NOMO-1 treated with dmso at 0.1 percent for 144 hours (cell line): ENCODE data around the gene PLCB1.

Experiments
- DNase-seq: peaks from one replicate; lab custom pipeline; 2025; ENCODE audit not compliant: unreplicated experiment; lab: John Stamatoyannopoulos, UW

The PLCB1 gene

GRCh38 chr20:8128291-8129060 is 3.6 kb upstream of the PLCB1 start:
- DNase-seq, result no peak

- DNase-seq, result no peak
Observed at GRCh38 chr20:8129211-8129976, 2.7 kb upstream of the PLCB1 start.

GRCh38 chr20:8130840-8131526 is 1.1 kb upstream of the PLCB1 start:
- DNase-seq, result no peak

- DNase-seq, result no peak
Observed at GRCh38 chr20:8132484-8133309, 631 bp downstream of the PLCB1 start.

GRCh38 chr20:8133310-8133768 is 1.3 kb downstream of the PLCB1 start:
- DNase-seq, result no peak

- no peak for DNase-seq
Observed at GRCh38 chr20:8133851-8134451, 1.9 kb downstream of the PLCB1 start.

- DNase-seq, result no peak
Observed at GRCh38 chr20:8139899-8140298, 7.8 kb downstream of the PLCB1 start.

- no peak for DNase-seq
Observed at GRCh38 chr20:8143474-8143873, 11.4 kb downstream of the PLCB1 start.

GRCh38 chr20:8144282-8145245 is 12.5 kb downstream of the PLCB1 start:
- no peak for DNase-seq

GRCh38 chr20:8145246-8146168 is 13.4 kb downstream of the PLCB1 start:
- DNase-seq, result no peak

GRCh38 chr20:8147476-8147875 is 15.4 kb downstream of the PLCB1 start:
- DNase-seq, result no peak

- no peak for DNase-seq
Observed at GRCh38 chr20:8148501-8148900, 16.4 kb downstream of the PLCB1 start.

- DNase-seq, result no peak
Observed at GRCh38 chr20:8150591-8150990, 18.5 kb downstream of the PLCB1 start.

GRCh38 chr20:8151372-8151771 is 19.3 kb downstream of the PLCB1 start:
- DNase-seq, result peak; percentile 13

- peak; percentile 5 for DNase-seq
Observed at GRCh38 chr20:8152183-8152582, 20.1 kb downstream of the PLCB1 start.

GRCh38 chr20:8152847-8153246 is 20.8 kb downstream of the PLCB1 start:
- DNase-seq, result no peak

GRCh38 chr20:8153281-8153908 is 21.3 kb downstream of the PLCB1 start:
- no peak for DNase-seq

GRCh38 chr20:8154638-8155037 is 22.6 kb downstream of the PLCB1 start:
- peak; percentile 48 for DNase-seq
